Endothelial cell of umbilical vein (primary cell): Measurements from ENCODE around the gene KCNJ6.

ENCODE experiments used
- CTCF ChIP-seq, 2 donors: IDR thresholded peaks; 1 replicate in 1 of 2; 2 replicates in 1 of 2; pipeline ENCODE4 v1.5.1; 2011; ENCODE audit warnings: low read length in 2 of 2, mild to moderate bottlenecking in 2 of 2, moderate library complexity in 2 of 2, control low read depth in 1 of 2, inconsistent platforms in 1 of 2, low read depth in 1 of 2; ENCODE audit not compliant: insufficient read depth in 1 of 2; ENCODE audit errors: extremely low read depth in 1 of 2
- EZH2 ChIP-seq: IDR thresholded peaks from 2 replicates; pipeline ENCODE4 v1.6.1; 2012; ENCODE audit warnings: borderline replicate concordance, low read depth, mild to moderate bottlenecking, moderate library complexity, low read length, inconsistent platforms; ENCODE audit not compliant: severe bottlenecking
- JUN ChIP-seq: IDR thresholded peaks from 2 replicates; pipeline ENCODE4 v1.6.1; 2011; ENCODE audit warnings: borderline replicate concordance, low read depth; ENCODE audit not compliant: insufficient read length, insufficient read depth
- MAX ChIP-seq: IDR thresholded peaks from 2 replicates; pipeline ENCODE4 v1.6.1; 2011; ENCODE audit not compliant: insufficient read depth, insufficient read length
- MYC ChIP-seq: IDR thresholded peaks from one replicate; pipeline ENCODE4 v1.6.1; 2011; ENCODE audit warnings: mild to moderate bottlenecking, low read depth, low read length
- POLR2A ChIP-seq: IDR thresholded peaks from 2 replicates; pipeline ENCODE4 v1.6.1; 2012; ENCODE audit warnings: low read depth, mild to moderate bottlenecking, control low read depth, low read length
- POLR2AphosphoS5 ChIP-seq: IDR thresholded peaks from 2 replicates; pipeline ENCODE4 v1.6.1; 2012; ENCODE audit warnings: low read depth, mild to moderate bottlenecking, control low read depth, low read length, moderate library complexity; ENCODE audit not compliant: insufficient read depth

GRCh38 chr21:37677006-37677405, 239.3 kb downstream of the KCNJ6 start:
- TF ChIP-seq CTCF (IDR thresholded peaks at IDR 0.05; ENCODE audit: extremely low read depth in 1 of 2, insufficient read depth in 1 of 2, low read depth in 1 of 2, low read length in 2 of 2) (no peak), POLR2AphosphoS5 (no peak), POLR2A (no peak), EZH2 (no peak), MAX (no peak), MYC (no peak), JUN (no peak)
